ENCODE data around the gene MTF1. TPM values are rescaled to one million over a fixed set of nuclear protein-coding genes. Genes with fewer than 3 reads are reported as not detected.

The MTF1 gene
- total and polyA plus RNA-seq, 4 experiments from 2014 or later, result 12.4 to 32.5 (median 25.8) TPM

- no peak overlapping the region for H3K4me3 ChIP-seq (ENCODE audit: low read length in 2 of 2)
- H3K27me3 ChIP-seq (ENCODE audit: insufficient read depth, low read length), result no peaks in the 10 kb centered on the region
- H3K9me3 ChIP-seq (ENCODE audit: control insufficient read depth in 1 of 2, low read length in 2 of 2), result no peaks in the 10 kb centered on the region
- intact Hi-C loops (cut with micrococcal nuclease), result loop anchor here (5.0 kb wide), 1 partner anchor 333 kb away; no protein-coding TSS in a partner anchor
- peaks cover 40% of the 10 kb centered on the region for H3K4me1 ChIP-seq (ENCODE audit: insufficient read depth, low read length)
- no peak overlapping the region for H3K27ac ChIP-seq (ENCODE audit: low read depth, low read length)
- Mint-ChIP-seq H3K27ac (peak overlapping the region in 3 of 7 donors; percentile 22 to 93 (median 32)), H3K9me3 (no peaks in the 10 kb centered on the region), H3K27me3 (no peaks in the 10 kb centered on the region), H3K36me3 (peaks cover 13 to 40% of the 10 kb centered on the region in 2 donors), H3K4me1 (peaks cover 13 to 47% (median 32%) of the 10 kb centered on the region in 4 donors), H3K4me3 (peak overlapping the region in 1 of 8 donors; percentile 50)
- ChIA-PET CTCF (ENCODE audit: partially characterized antibody) (no interaction called here), POLR2A (ENCODE audit: partially characterized antibody) (no interaction called here)
- no peak for DNase-seq
- peaks cover 12% of the 10 kb centered on the region for H3K36me3 ChIP-seq (ENCODE audit: insufficient read depth, low read length)
Measured at GRCh38 chr1:37809942-37810341, 49.5 kb downstream of the MTF1 start.

- CTCF ChIA-PET (ENCODE audit: partially characterized antibody), result interaction anchor here (1.0 to 2.9 kb wide), 2 partner anchors 51 to 116 kb away, joined by 5 to 20 read pairs; partner anchors contain the start of genes CDCA8 and MTF1
- Histone ChIP-seq H3K27ac (ENCODE audit: low read depth, low read length) (peak overlapping the region; percentile 89), H3K27me3 (ENCODE audit: insufficient read depth, low read length) (no peaks in the 10 kb centered on the region), H3K4me1 (ENCODE audit: insufficient read depth, low read length) (peaks cover 40% of the 10 kb centered on the region), H3K9me3 (ENCODE audit: control insufficient read depth in 1 of 2, low read length in 2 of 2) (no peaks in the 10 kb centered on the region), H3K4me3 (ENCODE audit: low read length in 2 of 2) (peak overlapping the region; percentile 12 to 56), H3K36me3 (ENCODE audit: insufficient read depth, low read length) (peaks cover 25% of the 10 kb centered on the region)
- peak overlapping the region; percentile 93 to 99 (median 98) for H3K27ac Mint-ChIP-seq
- H3K4me3 Mint-ChIP-seq, result peak overlapping the region; percentile 92 to 98 (median 96)
- H3K9me3 Mint-ChIP-seq, result no peaks in the 10 kb centered on the region
- H3K36me3 Mint-ChIP-seq, result peaks cover 17 to 45% of the 10 kb centered on the region in 2 donors
- DNase-seq, result no peak
- intact Hi-C loops (cut with micrococcal nuclease), result loop anchor here (1.0 to 5.0 kb wide), 2 partner anchors 51 to 331 kb away; partner anchors contain the start of gene MTF1
- no peaks in the 10 kb centered on the region for H3K27me3 Mint-ChIP-seq
- POLR2A ChIA-PET (ENCODE audit: partially characterized antibody), result interaction anchor here (0.9 to 2.7 kb wide), 13 partner anchors 8 to 330 kb away, joined by 3 to 34 read pairs (median 4); partner anchors contain the start of genes CDCA8, INPP5B and MTF1
- H3K4me1 Mint-ChIP-seq, result peaks cover 13 to 57% (median 32%) of the 10 kb centered on the region in 4 donors
Measured at GRCh38 chr1:37808369-37809319, 50.7 kb downstream of the MTF1 start.

DNA sequence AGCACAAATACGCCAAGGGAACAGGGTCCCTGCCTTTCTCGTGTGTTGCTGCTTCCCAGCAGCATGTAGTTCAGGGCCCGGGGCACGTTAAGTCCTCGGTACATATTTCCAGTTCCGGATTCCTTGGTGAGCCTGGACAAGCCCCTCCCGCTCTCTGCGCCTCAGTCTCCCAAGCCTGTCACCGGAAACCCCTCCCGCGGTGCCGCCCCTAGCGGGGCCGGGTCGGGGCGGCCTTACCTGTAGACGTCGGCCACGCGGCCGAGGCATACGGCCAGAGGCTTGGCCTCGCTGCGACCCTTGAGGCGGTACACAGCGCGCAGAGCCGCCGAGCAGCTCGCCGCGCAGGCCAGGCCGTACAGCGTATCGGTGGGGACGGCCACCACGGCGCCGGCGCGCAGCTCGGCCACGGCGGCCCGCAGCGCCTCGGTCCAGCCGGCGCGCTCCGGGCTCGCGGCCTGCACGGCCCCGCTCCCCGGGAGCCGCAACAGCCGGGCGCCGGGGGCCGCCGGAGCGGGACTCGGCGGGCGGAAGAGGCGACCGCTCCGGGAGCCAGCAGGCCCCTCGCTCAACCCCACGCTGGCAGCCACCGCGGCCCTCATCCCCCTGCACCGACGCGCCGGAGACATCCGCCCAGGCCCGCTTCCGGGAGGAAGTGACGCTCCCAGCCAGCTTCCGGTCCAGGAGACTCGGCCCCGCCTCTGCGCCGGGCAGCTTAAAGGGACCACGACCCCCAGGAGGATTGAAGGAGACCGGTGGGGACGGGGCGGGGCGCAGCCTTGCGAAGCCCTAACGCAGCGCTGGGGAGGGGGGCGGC lies 51.6 kb downstream of the MTF1 start, which contains the start of the genes C1orf122 and YRDC:
C1orf122 (plus strand) TSS at position 236 of the 814 bp plus-strand sequence. CDS start 615 bp downstream, outside the sequence.
YRDC (minus strand) TSS at position 654 of the 814 bp plus-strand sequence; CDS start at position 626, 28 bp downstream.
- POLR2A ChIA-PET (ENCODE audit: partially characterized antibody), result interaction anchor here (0.9 to 2.7 kb wide), 17 partner anchors 9 to 329 kb away, joined by 3 to 34 read pairs (median 4); partner anchors contain the start of genes CDCA8, INPP5B, MEAF6 and MTF1
- Histone ChIP-seq H3K4me1 (ENCODE audit: insufficient read depth, low read length) (peaks cover 40% of the 10 kb centered on the region), H3K27ac (ENCODE audit: low read depth, low read length) (peak within 1 kb of the TSS; percentile 89), H3K4me3 (ENCODE audit: low read length in 2 of 2) (peak within 1 kb of the TSS; percentile 56 to 83), H3K9me3 (ENCODE audit: control insufficient read depth in 1 of 2, low read length in 2 of 2) (no peaks in the 10 kb centered on the region), H3K27me3 (ENCODE audit: insufficient read depth, low read length) (no peaks in the 10 kb centered on the region), H3K36me3 (ENCODE audit: insufficient read depth, low read length) (peaks cover 31% of the 10 kb centered on the region)
- no peaks in the 10 kb centered on the region for H3K9me3 Mint-ChIP-seq
- CTCF ChIA-PET (ENCODE audit: partially characterized antibody), result interaction anchor here (1.0 to 2.9 kb wide), 2 partner anchors 52 to 115 kb away, joined by 5 to 20 read pairs; partner anchors contain the start of genes CDCA8 and MTF1
- peak within 1 kb of the TSS; percentile 92 to 98 (median 96) for H3K4me3 Mint-ChIP-seq
- intact Hi-C loops (cut with micrococcal nuclease), result loop anchor here (1.0 to 5.0 kb wide), 2 partner anchors 52 to 330 kb away; partner anchors contain the start of gene MTF1
- H3K27me3 Mint-ChIP-seq, result no peaks in the 10 kb centered on the region
- H3K4me1 Mint-ChIP-seq, result peaks cover 13 to 57% (median 32%) of the 10 kb centered on the region in 4 donors
- H3K36me3 Mint-ChIP-seq, result peaks cover 24 to 51% of the 10 kb centered on the region in 2 donors
- peak; percentile 86 to 93 (median 88) for DNase-seq
- H3K27ac Mint-ChIP-seq, result peak within 1 kb of the TSS; percentile 93 to 99 (median 98)

DNA sequence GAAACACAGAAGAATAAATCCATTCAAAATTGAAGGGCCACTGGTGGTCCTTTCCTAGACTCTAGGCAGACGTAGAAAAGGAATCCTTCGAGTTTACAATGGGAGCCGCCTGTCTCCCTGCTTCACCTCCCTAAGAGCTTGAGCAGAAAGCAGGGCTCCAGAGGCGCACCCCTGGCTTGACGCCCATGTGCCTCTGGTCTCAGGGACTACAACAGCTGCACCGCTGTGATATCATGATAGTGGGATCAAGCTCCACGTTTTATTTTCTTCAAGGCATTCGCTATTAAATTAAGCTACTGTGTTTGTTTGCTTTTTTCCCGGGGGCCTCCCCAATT lies 52.2 kb downstream of the MTF1 start:
- Mint-ChIP-seq H3K4me1 (peaks cover 13 to 57% (median 32%) of the 10 kb centered on the region in 4 donors), H3K27ac (peak overlapping the region; percentile 84 to 94 (median 92)), H3K27me3 (no peaks in the 10 kb centered on the region), H3K36me3 (peaks cover 28 to 54% of the 10 kb centered on the region in 2 donors), H3K4me3 (peak overlapping the region; percentile 84 to 89 (median 86)), H3K9me3 (no peaks in the 10 kb centered on the region)
- H3K27ac ChIP-seq (ENCODE audit: low read depth, low read length), result peak overlapping the region; percentile 89
- no peaks in the 10 kb centered on the region for H3K27me3 ChIP-seq (ENCODE audit: insufficient read depth, low read length)
- ChIA-PET POLR2A (ENCODE audit: partially characterized antibody) (interaction anchor here (1.0 to 2.7 kb wide), 11 partner anchors 8 to 293 kb away, joined by 3 to 34 read pairs (median 4); partner anchors contain the start of genes CDCA8, MEAF6 and MTF1), CTCF (ENCODE audit: partially characterized antibody) (interaction anchor here (1.0 to 2.9 kb wide), 2 partner anchors 52 to 114 kb away, joined by 5 to 20 read pairs; partner anchors contain the start of genes CDCA8 and MTF1)
- no peak for DNase-seq
- peak overlapping the region; percentile 56 to 83 for H3K4me3 ChIP-seq (ENCODE audit: low read length in 2 of 2)
- H3K9me3 ChIP-seq (ENCODE audit: control insufficient read depth in 1 of 2, low read length in 2 of 2), result no peaks in the 10 kb centered on the region
- H3K4me1 ChIP-seq (ENCODE audit: insufficient read depth, low read length), result peaks cover 40% of the 10 kb centered on the region
- intact Hi-C loops (cut with micrococcal nuclease), result loop anchor here (5.0 kb wide), 1 partner anchor 330 kb away; no protein-coding TSS in a partner anchor
- peaks cover 37% of the 10 kb centered on the region for H3K36me3 ChIP-seq (ENCODE audit: insufficient read depth, low read length)

DNA sequence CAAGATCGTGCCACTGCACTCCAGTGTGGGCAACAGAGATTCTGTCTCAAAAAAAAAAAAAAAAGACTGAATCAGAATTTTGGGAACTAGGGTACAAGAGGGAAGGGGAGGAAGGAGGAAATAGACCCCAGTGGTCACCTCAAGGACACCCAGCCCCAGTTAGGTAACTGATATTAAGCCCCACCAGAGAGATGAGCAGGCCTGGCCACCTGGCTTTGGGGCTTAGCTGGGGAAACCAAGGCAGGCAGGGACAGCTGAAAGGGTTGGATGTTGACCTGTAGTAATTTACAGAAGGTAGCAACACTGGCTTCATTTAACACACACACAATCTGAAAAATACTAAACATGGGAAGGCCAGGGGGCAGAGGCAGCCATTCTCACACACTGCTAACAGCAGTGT lies 57.0 kb downstream of the MTF1 start:
- H3K4me3 ChIP-seq (ENCODE audit: low read length in 2 of 2), result no peak overlapping the region
- H3K27ac Mint-ChIP-seq, result peak overlapping the region in 3 of 7 donors; percentile 22 to 78 (median 64)
- intact Hi-C loops (cut with micrococcal nuclease), result no loop called here
- DNase-seq, result no peak
- no peak overlapping the region for H3K4me3 Mint-ChIP-seq
- H3K4me1 Mint-ChIP-seq, result peaks cover 4 to 29% (median 17%) of the 10 kb centered on the region in 4 donors
- no peaks in the 10 kb centered on the region for H3K9me3 Mint-ChIP-seq
- no peaks in the 10 kb centered on the region for H3K27me3 ChIP-seq (ENCODE audit: insufficient read depth, low read length)
- POLR2A ChIA-PET (ENCODE audit: partially characterized antibody), result no interaction called here
- peaks cover 24% of the 10 kb centered on the region for H3K4me1 ChIP-seq (ENCODE audit: insufficient read depth, low read length)
- H3K36me3 ChIP-seq (ENCODE audit: insufficient read depth, low read length), result peaks cover 41% of the 10 kb centered on the region
- CTCF ChIA-PET (ENCODE audit: partially characterized antibody), result interaction anchor here (0.7 kb wide), 1 partner anchor 287 kb away, joined by 3 read pairs; no protein-coding TSS in a partner anchor
- H3K9me3 ChIP-seq (ENCODE audit: control insufficient read depth in 1 of 2, low read length in 2 of 2), result no peaks in the 10 kb centered on the region
- H3K27ac ChIP-seq (ENCODE audit: low read depth, low read length), result no peak overlapping the region
- H3K36me3 Mint-ChIP-seq, result peaks cover 46 to 63% of the 10 kb centered on the region in 2 donors
- no peaks in the 10 kb centered on the region for H3K27me3 Mint-ChIP-seq

- POLR2A ChIA-PET (ENCODE audit: partially characterized antibody), result no interaction called here
- intact Hi-C loops (cut with micrococcal nuclease), result no loop called here
- H3K4me1 ChIP-seq (ENCODE audit: insufficient read depth, low read length), result peaks cover 13% of the 10 kb centered on the region
- Mint-ChIP-seq H3K27me3 (peaks cover 4 to 6% of the 10 kb centered on the region in 2 donors), H3K4me3 (no peak overlapping the region), H3K36me3 (peaks cover 23 to 24% of the 10 kb centered on the region in 2 donors), H3K9me3 (no peaks in the 10 kb centered on the region), H3K4me1 (peaks cover 2 to 17% (median 13%) of the 10 kb centered on the region in 4 donors), H3K27ac (peak overlapping the region in 1 of 7 donors; percentile 8)
- H3K36me3 ChIP-seq (ENCODE audit: insufficient read depth, low read length), result peaks cover 10% of the 10 kb centered on the region
- CTCF ChIA-PET (ENCODE audit: partially characterized antibody), result no interaction called here
- no peak overlapping the region for H3K27ac ChIP-seq (ENCODE audit: low read depth, low read length)
- H3K4me3 ChIP-seq (ENCODE audit: low read length in 2 of 2), result no peak overlapping the region
- DNase-seq, result no peak
- no peaks in the 10 kb centered on the region for H3K9me3 ChIP-seq (ENCODE audit: control insufficient read depth in 1 of 2, low read length in 2 of 2)
- H3K27me3 ChIP-seq (ENCODE audit: insufficient read depth, low read length), result no peaks in the 10 kb centered on the region
Measured at GRCh38 chr1:37797750-37798345, 61.5 kb downstream of the MTF1 start.
